ENCODE data around the gene TBL1XR1.

GRCh38 chr3:177230641-177231040 lies 33.4 kb upstream of the TBL1XR1 start:
- no peak for TF ChIP-seq TAF1 (IDR thresholded peaks at IDR 0.05; ENCODE audit: borderline replicate concordance, insufficient read depth, low read length)
- TF ChIP-seq SIN3A (IDR thresholded peaks at IDR 0.05; ENCODE audit: borderline replicate concordance, insufficient read depth, low read length): no peak
- TF ChIP-seq POLR2AphosphoS5 (IDR thresholded peaks at IDR 0.05; ENCODE audit: low read depth, low read length): no peak

All from PFSK-1 (cell line).